OCI-M2 (cell line): ENCODE measurements around the gene PLEKHA8.
"Not testable (repeated sequence)": the region's sequence is repeated elsewhere in the genome, so short reads cannot be mapped to it uniquely, and the experiment has no call there.

ENCODE experiments used
- DNase-seq: peaks from one replicate; lab custom pipeline; 2025; ENCODE audit not compliant: unreplicated experiment; lab: John Stamatoyannopoulos, UW

The PLEKHA8 gene

GRCh38 chr7:30061786-30062185, 33.6 kb downstream of the PLEKHA8 start:
- not testable (repeated sequence) for DNase-seq

- DNase-seq = no peak
These were observed 34.4 kb downstream of the PLEKHA8 start for GRCh38 chr7:30062587-30062986.

GRCh38 chr7:30065746-30066145, 37.5 kb downstream of the PLEKHA8 start:
- DNase-seq = no peak

GRCh38 chr7:30066687-30067086, 38.5 kb downstream of the PLEKHA8 start:
- DNase-seq = no peak

GRCh38 chr7:30068117-30068516, 39.9 kb downstream of the PLEKHA8 start:
- no peak for DNase-seq

- no peak for DNase-seq
These were observed 41.1 kb downstream of the PLEKHA8 start for GRCh38 chr7:30069096-30069867.

GRCh38 chr7:30070052-30070451, 41.8 kb downstream of the PLEKHA8 start:
- DNase-seq = no peak

GRCh38 chr7:30072735-30073134, 44.5 kb downstream of the PLEKHA8 start:
- DNase-seq = no peak

- no peak for DNase-seq
These were observed 46.3 kb downstream of the PLEKHA8 start for GRCh38 chr7:30074422-30075030.

- DNase-seq = no peak
These were observed 48.2 kb downstream of the PLEKHA8 start for GRCh38 chr7:30076411-30076810.

GRCh38 chr7:30078280-30078679, 50.1 kb downstream of the PLEKHA8 start:
- no peak for DNase-seq

- no peak for DNase-seq
These were observed 51.7 kb downstream of the PLEKHA8 start for GRCh38 chr7:30079880-30080279.

- no peak for DNase-seq
These were observed 52.6 kb downstream of the PLEKHA8 start for GRCh38 chr7:30080818-30081217.

- DNase-seq = no peak
These were observed 54.5 kb downstream of the PLEKHA8 start for GRCh38 chr7:30082686-30083085.

GRCh38 chr7:30083334-30083733, 55.1 kb downstream of the PLEKHA8 start:
- DNase-seq = no peak

GRCh38 chr7:30084212-30084611, 56.0 kb downstream of the PLEKHA8 start:
- no peak for DNase-seq

GRCh38 chr7:30086529-30086928, 58.3 kb downstream of the PLEKHA8 start:
- DNase-seq = no peak

GRCh38 chr7:30087371-30087770, 59.2 kb downstream of the PLEKHA8 start:
- no peak for DNase-seq

- no peak for DNase-seq
These were observed 60.1 kb downstream of the PLEKHA8 start for GRCh38 chr7:30088362-30088761.

- no peak for DNase-seq
These were observed 61.9 kb downstream of the PLEKHA8 start for GRCh38 chr7:30090111-30090510.

GRCh38 chr7:30091491-30091912, 63.3 kb downstream of the PLEKHA8 start:
- DNase-seq = no peak

- DNase-seq = no peak
These were observed 63.8 kb downstream of the PLEKHA8 start for GRCh38 chr7:30091987-30092386.
